Renal cortical epithelial cell (primary cell): Measurements from ENCODE around the gene SEMA3D. TPM values are rescaled to one million over a fixed set of nuclear protein-coding genes. Genes with fewer than 3 reads are reported as not detected.
A peak's percentile ranks its signal among the peaks of the same experiment; 100 is the strongest.

ENCODE experiments used
- DNase-seq: peaks from one replicate; pipeline ENCODE4 v3.0.0-alpha.2; 2011; ENCODE audit warnings: low read depth
- total RNA-seq: library from RNA; depleted of rRNA; stranded (reverse); fragments of >200 nt; gene quantifications from 2 replicates; pipeline ENCODE4 v1.2.3, GENCODE V29; 2014

Gene SEMA3D
- total RNA-seq, 1 donor from 2014 or later = 0.20 TPM

DNA sequence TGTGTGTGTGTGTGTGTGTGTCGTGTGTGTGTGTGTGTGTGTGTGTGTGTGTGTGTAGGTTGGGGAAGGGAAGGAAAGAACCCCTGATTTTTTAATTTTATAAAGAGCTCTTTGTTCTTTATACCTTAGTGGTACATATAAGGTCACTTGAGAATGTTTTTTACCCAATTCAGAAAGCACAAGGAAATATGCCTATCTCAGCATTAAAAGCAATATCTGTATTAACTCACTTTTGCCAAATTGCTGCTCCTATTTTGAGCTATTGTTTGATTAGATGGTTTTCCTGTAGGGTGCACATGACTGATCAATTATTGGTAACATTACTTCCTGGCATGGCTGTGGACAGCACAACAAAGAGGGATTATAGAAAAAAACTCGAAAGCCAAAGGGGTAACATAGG, 60.5 kb downstream of the SEMA3D start:
- no peak for DNase-seq

DNA sequence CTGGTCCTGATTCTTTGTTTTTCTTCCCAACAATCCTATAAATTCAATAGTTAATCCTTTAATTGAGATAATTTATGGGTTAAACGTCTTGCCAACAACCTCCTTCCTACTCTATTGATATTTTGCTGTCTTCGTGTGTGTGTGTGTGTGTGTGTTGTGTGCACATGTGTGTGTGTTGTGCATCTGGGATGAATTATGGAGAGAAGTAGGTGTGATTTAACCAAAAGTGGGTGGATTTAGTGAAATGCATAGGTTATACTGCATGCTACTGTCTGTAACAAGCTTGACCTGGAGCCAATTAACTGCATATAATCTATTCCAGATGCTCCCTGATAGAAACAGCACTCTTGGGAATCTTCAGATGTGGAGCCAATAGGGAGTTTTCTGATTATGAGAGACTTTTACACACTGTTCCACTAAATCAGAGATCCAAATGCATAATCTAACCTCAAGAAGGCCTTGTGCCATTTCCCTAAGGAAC, 61.2 kb downstream of the SEMA3D start:
- DNase-seq = no peak

DNA sequence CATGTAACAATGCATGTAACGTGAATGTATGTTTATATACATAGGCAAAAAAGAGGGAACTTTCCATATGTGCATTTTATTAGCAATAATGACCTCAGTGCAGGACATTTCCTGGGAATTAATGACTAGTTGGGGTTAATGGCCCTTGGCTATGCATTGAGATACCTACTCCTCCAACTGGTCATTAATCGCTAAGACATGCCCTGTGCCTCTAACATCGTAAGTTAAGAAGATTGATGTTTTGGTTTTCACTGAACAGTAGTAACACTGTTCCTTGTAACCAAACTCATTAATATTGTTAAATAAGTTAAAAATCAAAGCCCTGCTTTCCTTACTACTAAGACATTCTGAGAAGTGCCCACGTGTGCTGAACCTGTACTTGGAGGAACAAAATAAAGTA, 61.7 kb downstream of the SEMA3D start:
- DNase-seq = no peak

DNA sequence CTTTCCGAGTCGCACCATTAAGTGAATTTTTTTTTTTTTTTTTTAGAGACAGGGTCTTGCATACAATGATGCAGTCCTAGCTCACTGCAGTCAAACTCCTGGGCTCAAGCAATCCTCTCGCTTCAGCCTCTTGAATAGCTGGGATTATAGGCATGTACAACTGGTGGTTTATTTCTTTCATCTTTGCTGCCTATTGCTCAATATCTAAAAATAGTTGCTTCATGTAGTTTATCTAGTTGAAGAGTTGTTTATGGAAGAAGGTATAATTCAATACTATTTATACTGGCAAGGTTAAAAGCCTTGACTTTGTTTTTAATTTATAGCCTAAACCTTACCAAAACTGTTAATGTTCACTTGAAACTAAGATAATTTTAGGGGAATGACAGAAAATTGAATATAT, 66.9 kb downstream of the SEMA3D start:
- DNase-seq = no peak

DNA sequence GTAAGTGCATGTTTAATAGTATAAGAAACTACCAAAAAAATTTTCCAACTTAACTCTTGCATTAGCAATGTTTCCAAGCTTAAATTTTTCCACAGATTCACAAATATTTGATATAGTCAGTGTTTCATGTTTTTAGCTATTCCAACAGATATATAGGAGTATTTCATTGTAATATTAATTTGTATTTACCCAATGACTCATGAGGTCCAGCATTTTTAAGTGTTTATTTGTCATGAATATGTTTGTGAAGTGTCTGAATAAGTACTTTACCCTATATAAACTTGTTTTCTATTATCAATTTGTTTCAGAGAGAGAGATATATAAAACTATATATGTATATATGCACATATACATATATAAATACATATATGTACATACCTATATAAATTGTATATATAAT, 71.0 kb downstream of the SEMA3D start:
- DNase-seq = no peak

DNA sequence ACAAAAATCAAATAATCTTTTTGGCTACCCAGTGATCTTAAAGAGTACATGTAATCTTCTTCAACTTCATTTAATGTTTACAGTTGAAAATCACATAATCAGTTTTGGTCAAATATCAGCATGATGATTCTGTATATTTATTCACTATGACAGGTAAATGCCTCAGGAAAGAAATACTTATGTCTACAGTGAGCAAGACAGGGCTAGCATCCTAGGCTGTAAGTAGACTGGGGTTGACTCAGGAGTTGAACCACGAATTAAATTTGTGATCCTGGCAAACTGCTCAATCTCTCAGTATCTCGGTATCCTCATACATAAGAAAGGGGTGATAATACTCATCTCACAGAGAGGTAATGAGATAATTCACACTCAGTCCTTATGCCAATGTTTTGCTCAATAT, 71.8 kb downstream of the SEMA3D start:
- no peak for DNase-seq

DNA sequence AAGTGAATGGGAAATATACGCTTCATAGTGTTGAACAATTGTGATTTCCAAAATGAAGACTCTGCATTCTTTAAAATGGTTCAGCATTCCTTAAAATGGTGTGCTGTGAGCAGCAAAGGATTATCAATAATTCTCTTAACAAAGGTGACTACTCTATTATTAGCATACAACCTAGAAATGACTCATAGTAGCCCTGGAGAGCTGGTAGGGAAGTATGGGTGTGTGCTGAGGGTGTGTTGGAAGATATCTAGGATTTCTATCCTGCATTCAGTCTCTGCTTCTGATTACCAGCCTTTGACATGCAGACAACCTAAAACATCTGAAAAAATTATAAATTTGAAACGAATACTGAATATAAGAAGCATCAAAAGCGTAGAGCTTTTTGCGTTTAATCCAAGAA, 72.5 kb downstream of the SEMA3D start:
- DNase-seq = peak; percentile 43

DNA sequence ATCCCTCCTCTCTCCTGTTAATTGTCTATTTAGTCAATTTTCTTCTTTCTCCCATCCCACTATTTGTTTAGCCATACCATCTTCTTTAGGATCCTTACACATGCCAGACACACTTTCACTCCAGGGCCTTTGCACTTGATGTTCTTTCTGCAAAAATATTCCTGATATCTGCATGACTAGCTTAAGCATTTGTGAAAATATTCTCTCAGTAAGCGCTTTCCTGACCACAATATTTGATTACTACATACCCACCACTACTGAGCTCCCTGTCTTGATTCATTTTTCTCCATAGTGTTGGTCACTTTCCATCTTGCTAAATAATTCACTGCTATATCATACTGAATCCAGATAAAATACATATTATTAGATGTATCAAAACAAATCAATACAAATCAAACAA, 75.1 kb downstream of the SEMA3D start:
- no peak for DNase-seq

DNA sequence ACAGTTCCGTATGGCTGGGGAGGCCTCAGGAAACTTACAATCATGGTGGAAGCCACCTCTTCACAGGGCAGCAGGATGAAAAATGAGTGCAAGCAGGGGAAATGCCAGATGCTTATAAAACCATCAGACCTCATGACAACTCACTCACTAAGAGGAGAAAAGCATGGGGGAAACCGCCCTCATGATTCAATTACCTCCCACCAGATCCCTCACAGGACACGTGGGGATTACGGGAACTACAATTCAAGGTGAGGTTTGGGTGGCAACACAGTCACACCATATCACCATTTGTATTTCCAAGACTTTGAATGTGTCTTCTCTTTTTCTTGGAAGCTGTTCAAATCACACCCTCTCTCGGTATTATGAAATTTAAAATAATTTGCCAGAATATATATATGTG, 80.1 kb downstream of the SEMA3D start:
- DNase-seq = no peak

DNA sequence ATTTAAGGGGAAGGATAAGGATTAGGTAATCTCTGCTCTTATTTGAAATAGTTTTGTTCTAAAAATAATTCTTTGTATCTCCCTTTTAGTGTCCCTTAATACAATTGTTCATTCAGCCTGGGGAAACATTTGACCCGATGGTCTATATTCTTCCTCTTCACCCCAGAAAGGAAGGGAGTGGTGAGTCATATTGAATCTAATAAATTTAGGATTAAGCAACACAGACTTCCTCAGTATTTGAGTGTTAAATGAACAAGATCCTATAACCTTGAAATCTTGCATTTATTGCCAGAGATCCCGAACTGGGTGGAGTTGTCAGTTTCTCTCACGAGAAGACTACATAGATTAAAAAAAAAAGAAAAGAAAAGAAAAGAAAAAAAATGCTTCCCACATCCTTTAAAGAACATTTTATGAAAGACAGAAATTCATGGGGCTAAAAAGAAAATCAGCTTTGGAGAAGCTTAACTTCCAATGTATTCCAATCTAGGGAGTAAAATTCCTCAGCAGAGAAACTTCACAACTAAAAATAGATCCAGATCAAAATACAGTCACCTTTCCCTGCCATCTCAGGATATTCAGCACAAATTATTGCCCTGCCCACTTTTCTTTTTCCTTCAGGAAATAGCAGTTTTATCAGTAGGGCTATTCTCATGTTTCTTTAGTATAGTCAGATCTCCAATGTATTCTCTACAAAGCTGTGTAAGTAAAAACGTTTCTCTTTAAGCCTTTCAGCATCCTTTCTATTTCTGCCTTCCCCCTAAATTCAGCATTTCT, 82.2 kb downstream of the SEMA3D start:
- DNase-seq = peak; percentile 2

DNA sequence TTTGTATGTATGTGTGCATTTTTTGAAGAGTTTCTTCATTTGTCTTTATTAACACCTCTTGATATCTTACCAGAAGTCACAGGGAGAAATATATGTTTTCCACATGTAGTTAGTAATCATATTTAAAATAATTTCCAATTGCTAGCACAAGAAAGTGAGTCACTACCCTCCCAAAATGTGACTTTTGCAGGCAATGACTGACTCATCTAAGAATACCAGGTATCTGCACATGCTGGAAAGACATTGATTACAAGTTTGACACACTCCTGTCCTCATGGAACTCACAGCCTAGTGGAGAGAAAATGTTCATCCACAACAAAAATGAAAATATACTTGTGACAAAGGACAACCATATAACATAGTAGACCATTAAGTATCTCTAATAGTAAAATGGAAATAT, 82.9 kb downstream of the SEMA3D start:
- no peak for DNase-seq

DNA sequence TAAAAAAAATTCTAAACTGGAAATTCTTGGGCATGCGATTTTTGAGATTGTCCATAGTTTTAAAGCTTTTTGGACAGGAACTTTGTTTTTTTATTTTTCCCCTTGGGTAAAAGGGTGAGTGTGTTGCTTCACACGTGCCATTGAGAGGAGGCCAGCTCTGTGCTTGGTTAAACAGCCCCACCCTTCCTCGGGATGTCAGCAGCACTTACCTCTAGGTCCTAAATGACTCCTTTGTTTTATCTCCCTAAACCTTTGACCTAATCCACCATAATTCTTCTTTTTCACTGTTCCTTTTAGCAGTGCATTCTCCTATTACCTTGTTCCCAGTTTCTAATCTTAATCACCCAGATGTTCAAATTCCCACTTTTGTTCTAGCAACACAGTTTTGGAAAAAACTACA, 83.5 kb downstream of the SEMA3D start:
- no peak for DNase-seq

DNA sequence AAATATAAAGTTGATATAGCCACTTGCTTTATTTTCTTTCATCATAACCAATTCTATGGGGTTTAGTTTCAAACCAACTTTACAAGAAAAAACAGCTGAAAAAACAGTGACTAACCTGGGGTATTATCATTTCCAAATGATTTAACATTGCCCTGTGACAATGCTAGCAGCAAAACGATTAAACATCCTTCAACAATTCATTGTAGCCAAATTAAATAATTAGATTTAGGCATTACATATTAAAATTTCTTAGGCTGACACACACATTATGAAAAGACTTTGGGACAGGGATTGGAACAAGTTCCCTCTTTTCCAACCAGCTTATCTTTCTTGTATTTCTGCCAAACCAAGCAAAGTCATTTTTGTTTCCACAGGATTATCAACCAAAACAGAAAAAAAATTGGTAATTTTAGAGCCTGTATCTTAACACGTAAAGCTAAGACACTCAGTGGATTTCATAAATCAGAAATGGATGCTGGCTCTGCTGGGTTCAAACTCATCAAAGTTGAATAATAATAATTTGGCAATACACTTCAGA, 84.0 kb downstream of the SEMA3D start:
- DNase-seq = no peak

DNA sequence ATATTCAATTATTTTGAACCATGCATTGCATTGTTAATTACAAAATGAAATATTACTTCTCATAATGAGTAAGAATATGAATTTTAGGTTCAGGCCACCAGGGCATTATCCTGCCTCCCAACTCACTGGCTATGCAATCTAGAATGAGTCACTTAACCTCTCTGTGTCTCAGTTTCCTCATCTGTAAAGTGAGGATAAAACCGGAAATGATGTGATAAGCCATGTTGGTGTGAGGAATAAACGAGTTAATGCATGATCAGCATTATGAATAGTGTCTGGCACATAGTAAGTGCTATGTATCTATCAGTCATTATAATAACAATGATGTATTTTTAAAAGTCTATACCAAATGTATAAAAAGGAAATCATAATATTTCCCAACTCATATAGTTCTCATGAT, 85.5 kb downstream of the SEMA3D start:
- DNase-seq = no peak

DNA sequence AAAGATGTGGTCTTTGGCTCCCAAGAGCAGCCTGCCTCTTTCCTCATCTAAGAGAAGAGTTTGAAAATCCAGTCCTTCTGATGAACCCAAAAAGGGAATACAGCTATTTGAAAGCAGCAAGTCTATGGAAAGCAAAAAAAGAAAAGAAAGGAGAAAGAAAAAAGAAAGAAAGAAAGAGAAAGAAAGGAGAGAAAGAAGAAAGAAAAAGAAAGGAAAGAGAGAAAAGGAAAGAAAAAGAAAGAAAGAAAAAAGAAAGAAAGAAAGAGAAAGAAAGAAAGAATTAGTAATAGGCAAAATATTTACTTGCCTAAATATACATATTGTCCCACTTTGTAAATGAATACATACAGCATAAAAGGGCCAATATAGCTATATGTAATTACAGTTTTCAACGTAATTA, 89.0 kb downstream of the SEMA3D start:
- DNase-seq = no peak

DNA sequence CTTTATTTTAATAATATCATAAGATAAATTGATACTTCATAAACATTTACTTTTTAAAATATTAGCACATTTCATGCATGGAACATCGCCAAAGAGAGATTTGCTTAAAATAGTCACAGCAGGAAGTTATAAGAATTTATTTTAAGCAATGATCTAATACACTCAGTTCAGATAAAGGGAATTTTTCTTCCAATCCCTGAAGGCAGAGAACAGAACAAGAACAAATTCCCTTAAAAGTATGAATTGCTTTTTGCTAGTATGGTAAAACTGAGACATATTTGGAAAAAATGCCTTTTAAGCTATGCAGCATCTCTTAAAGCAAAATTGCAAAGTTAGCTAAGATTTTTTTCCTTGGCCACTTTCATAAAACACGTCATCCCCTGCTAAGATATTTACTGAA, 91.0 kb downstream of the SEMA3D start:
- no peak for DNase-seq

DNA sequence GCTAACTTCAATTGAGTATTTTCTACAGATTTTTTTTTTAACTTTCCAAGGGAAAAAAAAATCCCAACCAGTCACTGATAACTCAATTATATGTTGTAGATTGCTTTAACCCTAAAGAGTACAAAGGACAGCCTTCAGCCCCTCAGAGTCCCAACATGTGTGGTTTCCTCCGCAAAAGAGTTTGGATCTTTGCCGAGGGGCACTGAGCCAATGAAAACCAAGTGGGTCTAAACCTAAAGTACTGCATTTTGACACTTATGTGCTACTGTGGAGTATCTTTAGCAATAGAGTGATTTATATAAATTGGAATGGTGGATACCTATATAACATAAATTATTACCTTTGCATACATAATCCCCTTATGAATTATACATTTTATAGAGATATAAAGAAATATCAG, 91.5 kb downstream of the SEMA3D start:
- DNase-seq = no peak

DNA sequence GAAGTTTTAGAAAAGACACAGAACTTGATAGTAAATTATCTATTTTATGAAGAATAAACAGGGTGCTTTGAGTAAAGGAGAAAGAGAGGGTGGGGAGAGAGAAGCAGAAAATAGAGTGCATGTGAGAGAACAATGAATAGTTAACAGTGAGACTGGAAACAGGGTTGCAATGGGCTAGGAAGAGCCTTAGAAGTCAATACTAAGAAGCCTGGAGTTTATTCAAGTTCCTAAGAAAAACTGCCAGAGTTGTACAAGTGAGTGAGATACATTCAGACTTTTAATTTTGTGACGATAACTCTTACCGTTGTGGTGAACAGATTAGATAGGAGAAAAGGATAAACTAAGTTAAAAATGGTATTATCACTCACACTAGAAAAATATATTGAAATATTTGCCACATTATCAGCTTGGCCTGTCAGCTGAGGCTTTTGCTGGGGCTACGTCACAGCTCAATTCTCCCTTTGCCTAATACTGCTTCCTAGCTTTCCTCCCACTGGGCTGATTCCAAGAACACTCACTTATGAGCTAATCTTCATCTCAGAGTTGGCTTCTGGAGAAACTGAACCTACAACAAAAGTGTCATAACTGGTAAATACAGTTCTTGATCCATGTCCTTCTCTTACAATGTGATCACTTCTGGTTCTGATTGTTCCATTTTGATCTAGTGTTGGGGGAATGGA, 92.7 kb downstream of the SEMA3D start:
- no peak for DNase-seq

DNA sequence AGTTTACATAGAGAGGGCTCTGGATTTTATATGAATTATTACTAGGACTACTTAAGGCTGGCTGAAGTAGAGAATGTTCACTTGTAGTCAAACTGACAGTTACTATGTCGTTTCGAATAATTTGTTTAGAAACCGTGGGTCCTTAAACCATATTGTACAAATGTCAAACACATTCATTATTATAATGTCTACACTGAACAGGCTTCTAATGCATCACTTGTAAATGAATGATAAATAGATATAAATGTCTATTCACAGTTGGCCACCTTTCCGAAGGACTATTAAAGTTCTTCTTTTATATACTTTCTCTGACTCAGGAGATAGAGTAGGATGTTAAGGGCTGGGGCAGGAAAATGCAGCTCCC, 95.3 kb downstream of the SEMA3D start:
- DNase-seq = no peak

DNA sequence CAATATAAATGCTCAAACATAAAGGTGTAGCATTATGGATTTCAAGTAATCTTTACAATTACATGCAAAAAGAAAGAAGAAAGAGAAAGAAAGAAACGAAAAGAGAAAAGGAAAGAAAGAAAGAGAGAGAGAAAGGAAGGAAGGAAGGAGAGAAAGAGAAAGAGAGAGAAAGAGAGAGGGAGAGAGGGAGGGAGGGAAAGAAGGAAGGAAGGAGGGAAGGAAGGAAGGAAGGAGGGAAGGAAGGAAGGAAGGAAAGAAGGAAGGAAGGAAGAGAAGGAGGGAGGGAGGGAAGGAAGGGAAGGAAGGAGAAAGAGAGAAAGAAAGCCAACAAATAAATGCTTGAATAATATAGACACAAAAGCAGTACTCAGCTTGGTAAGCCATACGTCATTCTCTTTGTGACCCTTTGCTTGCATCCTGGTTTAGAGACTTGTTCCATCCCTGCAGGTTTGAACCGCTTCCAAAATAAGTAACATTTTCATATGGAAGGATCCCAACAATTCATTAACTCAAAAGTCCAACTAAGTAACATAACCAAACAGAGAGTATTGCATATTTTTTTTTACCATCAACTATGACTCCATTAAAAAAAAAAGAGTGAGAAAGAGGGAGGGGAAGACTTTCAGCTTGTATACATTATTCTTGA, 95.8 kb downstream of the SEMA3D start:
- no peak for DNase-seq

DNA sequence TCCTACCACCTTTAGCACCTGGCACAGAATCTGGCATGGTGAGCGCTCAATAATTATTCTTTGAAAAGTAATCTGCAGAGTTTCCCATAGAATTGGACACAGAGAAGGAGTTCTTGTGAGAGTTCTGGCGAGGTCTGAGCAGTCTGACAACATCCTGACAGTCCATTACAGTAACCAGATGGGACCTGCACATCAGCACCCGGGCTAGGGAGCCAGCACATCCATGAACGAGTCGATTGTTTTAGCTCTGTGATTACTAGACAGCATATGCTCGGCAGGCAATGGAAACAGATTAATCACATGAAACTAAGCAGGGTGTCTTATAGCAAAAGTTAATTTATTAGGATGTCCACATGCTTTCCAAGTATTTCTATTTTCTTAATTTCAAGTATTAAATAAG, 96.7 kb downstream of the SEMA3D start:
- DNase-seq = no peak

DNA sequence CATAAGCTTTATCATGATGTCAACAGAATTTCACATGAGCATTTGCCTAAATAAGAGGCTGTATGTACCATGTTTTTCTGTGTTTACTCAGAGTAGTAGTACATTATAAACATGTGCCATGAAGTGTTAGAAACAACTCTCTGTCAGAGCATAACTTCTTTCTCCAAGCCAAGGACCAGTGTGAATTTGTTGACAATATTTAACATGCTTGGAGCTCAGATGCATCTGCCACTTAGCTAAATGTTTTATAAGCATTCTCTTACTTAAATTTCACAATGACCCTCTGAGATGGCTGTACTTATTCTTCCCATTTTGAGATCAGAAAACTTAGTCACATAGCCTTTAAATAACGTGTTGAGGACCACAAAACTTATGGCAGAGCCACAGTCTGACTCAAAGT, 105.0 kb downstream of the SEMA3D start:
- DNase-seq = no peak

DNA sequence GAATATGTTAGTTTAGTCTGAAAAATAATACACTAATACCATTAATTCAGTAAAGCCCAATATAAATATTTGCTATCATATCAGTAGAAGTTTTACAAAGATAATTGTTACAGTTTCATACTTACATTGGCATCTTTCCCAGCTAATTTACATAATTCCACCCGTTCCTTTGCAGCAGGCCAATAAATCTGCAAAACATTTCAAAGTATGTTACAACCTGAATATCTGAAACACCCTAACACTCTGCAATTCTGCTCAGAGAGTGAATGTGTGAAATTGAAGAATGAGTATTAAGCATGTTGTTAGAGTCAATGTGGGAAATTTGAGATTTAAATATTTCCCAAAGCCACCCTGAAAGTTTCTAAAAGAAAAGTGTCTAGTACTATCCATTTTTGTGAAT, 105.5 kb downstream of the SEMA3D start:
- DNase-seq = no peak
